PC-3 (cell line): ENCODE results near the gene UNC13A. TPM values are rescaled to one million over a fixed set of nuclear protein-coding genes. Genes with fewer than 3 reads are reported as not detected.

Experiments used
- ATAC-seq: fragments of 200-7000 bp; cut with Tn5 transposase; 2 replicates; pipeline ENCODE4 v1.9.1; 2020; ENCODE audit warnings: mild to moderate bottlenecking, moderate library complexity
- BruUV-seq: library from RNA; stranded (reverse); fragments of 400-500 nt; replicated peaks from 2 replicates; lab custom pipeline; 2021; lab: Mats Ljungman, UMichigan
- CTCF ChIA-PET: fragments of 300-600 bp; sonication (Branson Sonifier 250); formaldehyde crosslinking; loops from one replicate; lab custom pipeline; 2022; ENCODE audit warnings: antibody characterized with exemption; lab: Charles Lee
- POLR2A ChIA-PET: fragments of 300-600 bp; sonication (Branson Sonifier 250); formaldehyde crosslinking; loops from one replicate; lab custom pipeline; 2022; ENCODE audit warnings: antibody characterized with exemption; ENCODE audit not compliant: unreplicated experiment; lab: Charles Lee
- DNase-seq: peaks from one replicate; pipeline ENCODE4 v3.0.0-alpha.2; 2015
- H2AFZ ChIP-seq: fragments of 300-600 bp; sonication (generic); 2 replicates; pipeline ENCODE4 v1.6.0; 2016; ENCODE audit warnings: antibody characterized with exemption, low read length
- H3F3A ChIP-seq: fragments of 300-600 bp; sonication (generic); one replicate; pipeline ENCODE4 v1.6.0; 2017; ENCODE audit warnings: antibody characterized with exemption, low read length, control low read depth, mild to moderate bottlenecking; ENCODE audit not compliant: unreplicated experiment
- H3K27ac ChIP-seq: fragments of 300-600 bp; sonication (generic); 2 replicates; pipeline ENCODE4 v1.5.1; 2016; ENCODE audit warnings: mild to moderate bottlenecking, low read length
- H3K27me3 ChIP-seq: fragments of 300-600 bp; sonication (generic); 2 replicates; pipeline ENCODE4 v1.6.1; 2016; ENCODE audit warnings: low read length, mixed read lengths
- H3K36me3 ChIP-seq: fragments of 300-600 bp; sonication (generic); 2 replicates; pipeline ENCODE4 v1.6.1; 2016; ENCODE audit warnings: low read depth, mixed run types, low read length, mixed read lengths
- H3K4me1 ChIP-seq: fragments of 300-600 bp; sonication (generic); 2 replicates; pipeline ENCODE4 v1.5.1; 2016; ENCODE audit warnings: low read length; ENCODE audit not compliant: insufficient read depth
- H3K4me2 ChIP-seq: fragments of 300-600 bp; sonication (generic); 2 replicates; pipeline ENCODE4 v1.6.0; 2016; ENCODE audit warnings: low read length
- H3K4me3 ChIP-seq: fragments of 300-600 bp; sonication (generic); 2 replicates; pipeline ENCODE4 v1.5.1; 2016; ENCODE audit warnings: mild to moderate bottlenecking, low read length, mixed read lengths
- H3K79me2 ChIP-seq: fragments of 300-600 bp; sonication (generic); 2 replicates; pipeline ENCODE4 v1.6.1; 2017; ENCODE audit warnings: low read length, mixed read lengths
- H3K9ac ChIP-seq: fragments of 300-600 bp; sonication (generic); 2 replicates; pipeline ENCODE4 v1.6.0; 2016; ENCODE audit warnings: mild to moderate bottlenecking, low read length
- H3K9me2 ChIP-seq: fragments of 300-600 bp; sonication (generic); replicated peaks from 2 replicates; pipeline ENCODE4 v1.6.1; 2016; ENCODE audit warnings: mixed run types, low read length, mixed read lengths
- H3K9me3 ChIP-seq: fragments of 300-600 bp; sonication (generic); 2 replicates; pipeline ENCODE4 v1.6.1; 2016; ENCODE audit warnings: low read length, mixed read lengths
- H4K20me1 ChIP-seq: fragments of 300-600 bp; sonication (generic); 2 replicates; pipeline ENCODE4 v1.6.1; 2016; ENCODE audit warnings: low read length, mixed read lengths
- CTCF ChIP-seq: fragments of 300-600 bp; sonication (generic); conservative IDR thresholded peaks from 2 replicates; pipeline ENCODE4 v1.5.1; 2017; ENCODE audit warnings: antibody characterized with exemption, low read depth, mild to moderate bottlenecking, low read length
- EZH2 ChIP-seq: fragments of 300-600 bp; sonication (generic); IDR thresholded peaks from one replicate; pipeline ENCODE4 v1.6.1; 2017; ENCODE audit warnings: antibody characterized with exemption, mild to moderate bottlenecking, low read length; ENCODE audit not compliant: unreplicated experiment
- EZH2phosphoT487 ChIP-seq: fragments of 300-600 bp; sonication (generic); IDR thresholded peaks from 2 replicates; pipeline ENCODE4 v1.6.1; 2018; ENCODE audit warnings: mild to moderate bottlenecking, antibody characterized with exemption, low read length, borderline replicate concordance
- intact Hi-C: fragments of 100-400 bp; cut with micrococcal nuclease; formaldehyde crosslinking; loops from 2 replicates; pipeline ENCODE4 v1.9.0; 2023
- total RNA-seq: library from RNA; depleted of rRNA; stranded (reverse); fragments of >200 nt; gene quantifications from 2 replicates; pipeline ENCODE4 v1.2.3, GENCODE V29; 2014

UNC13A gene
- total RNA-seq, 1 experiment from 2014 or later, result not detected

- intact Hi-C loops, result no loop called here
- no peak for DNase-seq
- Histone ChIP-seq H3K9me3 (no peaks in the 10 kb centered on the region), H3K4me3 (no peak overlapping the region), H3K36me3 (peaks cover 17% of the 10 kb centered on the region), H4K20me1 (no peaks in the 10 kb centered on the region), H3K9me2 (no peaks in the 10 kb centered on the region), H3K4me2 (no peak overlapping the region), H3K27ac (no peak overlapping the region), H3K27me3 (no peaks in the 10 kb centered on the region), H2AFZ (no peak overlapping the region), H3K9ac (no peak overlapping the region), H3K4me1 (no peaks in the 10 kb centered on the region), H3K79me2 (no peaks in the 10 kb centered on the region), H3F3A (no peaks in the 10 kb centered on the region)
- ATAC-seq, result no peak
- CTCF ChIA-PET, result no interaction called here
- POLR2A ChIA-PET, result no interaction called here
- no TSS peak for BruUV-seq
- no peak for TF ChIP-seq EZH2phosphoT487
- no peak for TF ChIP-seq EZH2
- TF ChIP-seq CTCF, result no peak
Measured at GRCh38 chr19:17584132-17584531, 104.0 kb downstream of the UNC13A start.

GRCh38 chr19:17582613-17583012, 105.5 kb downstream of the UNC13A start:
- POLR2A ChIA-PET, result no interaction called here
- H3K9me3 ChIP-seq, result no peaks in the 10 kb centered on the region
- H3K36me3 ChIP-seq, result peaks cover 24% of the 10 kb centered on the region
- H2AFZ ChIP-seq, result no peak overlapping the region
- H3K27ac ChIP-seq, result no peak overlapping the region
- intact Hi-C loops, result no loop called here
- no peaks in the 10 kb centered on the region for H3K4me1 ChIP-seq
- no peak overlapping the region for H3K4me3 ChIP-seq
- H3K9me2 ChIP-seq, result no peaks in the 10 kb centered on the region
- CTCF ChIA-PET, result interaction anchor here (0.6 kb wide), 1 partner anchor 265 kb away, joined by 5 read pairs; no protein-coding TSS in a partner anchor
- TF ChIP-seq EZH2, result no peak
- H3K4me2 ChIP-seq, result no peak overlapping the region
- H3K79me2 ChIP-seq, result no peaks in the 10 kb centered on the region
- no peaks in the 10 kb centered on the region for H4K20me1 ChIP-seq
- no peak overlapping the region for H3K9ac ChIP-seq
- DNase-seq (no peak), ATAC-seq (no peak)
- BruUV-seq, result no TSS peak
- no peaks in the 10 kb centered on the region for H3K27me3 ChIP-seq
- no peaks in the 10 kb centered on the region for H3F3A ChIP-seq

- no peak overlapping the region for H2AFZ ChIP-seq
- no peaks in the 10 kb centered on the region for H3K27me3 ChIP-seq
- no TSS peak for BruUV-seq
- CTCF ChIA-PET, result no interaction called here
- H3K4me3 ChIP-seq, result no peak overlapping the region
- H3K4me2 ChIP-seq, result no peak overlapping the region
- ATAC-seq (no peak), DNase-seq (no peak)
- H3K36me3 ChIP-seq, result peaks cover 25% of the 10 kb centered on the region
- no peaks in the 10 kb centered on the region for H3F3A ChIP-seq
- H4K20me1 ChIP-seq, result no peaks in the 10 kb centered on the region
- no peaks in the 10 kb centered on the region for H3K4me1 ChIP-seq
- no peak overlapping the region for H3K27ac ChIP-seq
- no peaks in the 10 kb centered on the region for H3K9me2 ChIP-seq
- POLR2A ChIA-PET, result no interaction called here
- intact Hi-C loops, result no loop called here
- H3K9ac ChIP-seq, result no peak overlapping the region
- TF ChIP-seq EZH2, result no peak
- no peak for TF ChIP-seq EZH2phosphoT487
- no peak for TF ChIP-seq CTCF
- no peaks in the 10 kb centered on the region for H3K9me3 ChIP-seq
- no peaks in the 10 kb centered on the region for H3K79me2 ChIP-seq
Measured at GRCh38 chr19:17581211-17581874, 106.8 kb downstream of the UNC13A start.
